ENCODE results near the gene SEMA6D. TPM values are rescaled to one million over a fixed set of nuclear protein-coding genes. Genes with fewer than 3 reads are reported as not detected.

Gene SEMA6D
- total RNA-seq, 4 donors from 2014 or later: 3.2 to 14.2 (median 11.8) TPM

GRCh38 chr15:47741082-47741481 lies 23.8 kb downstream of the SEMA6D start:
- ATAC-seq: no peak
- 94 to 100% methylated on average over 1 to 3 of the region's 4 CpGs for WGBS, 2 donors (ENCODE audit: low coverage in 1 of 2)
- Histone ChIP-seq H3K4me1 (peaks cover 0 to 24% (median 5%) of the 10 kb centered on the region in 3 donors), H3K36me3 (peaks cover 0 to 9% of the 10 kb centered on the region in 2 donors), H3K27me3 (no peaks in the 10 kb centered on the region), H3K27ac (no peak overlapping the region), H3K9me3 (no peaks in the 10 kb centered on the region), H3K4me3 (no peak overlapping the region)
- no peak for TF ChIP-seq POLR2A (IDR thresholded peaks at IDR 0.05)

DNA sequence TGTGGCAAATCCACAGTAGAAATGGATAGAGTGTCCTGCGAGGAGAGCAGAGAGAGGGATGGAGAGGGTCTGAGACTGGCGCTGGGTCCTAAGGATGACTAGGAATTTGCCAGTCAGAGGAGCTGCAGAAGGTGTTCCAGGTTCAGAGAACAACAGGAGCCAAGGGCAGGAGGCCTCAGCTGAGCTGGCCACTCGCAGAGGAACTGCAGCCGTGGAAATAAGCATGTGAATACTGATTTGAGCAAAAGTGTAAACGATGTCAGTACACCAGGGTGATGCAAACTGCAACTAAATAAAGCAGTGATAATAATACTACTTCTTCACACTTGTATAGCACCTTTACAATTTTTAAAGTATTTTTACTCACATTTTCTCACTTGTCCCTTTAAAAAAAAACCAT lies 24.6 kb downstream of the SEMA6D start:
- ATAC-seq: no peak
- Histone ChIP-seq H3K4me1 (peaks cover 0 to 15% (median under 1%) of the 10 kb centered on the region in 3 donors), H3K27ac (no peak overlapping the region)

DNA sequence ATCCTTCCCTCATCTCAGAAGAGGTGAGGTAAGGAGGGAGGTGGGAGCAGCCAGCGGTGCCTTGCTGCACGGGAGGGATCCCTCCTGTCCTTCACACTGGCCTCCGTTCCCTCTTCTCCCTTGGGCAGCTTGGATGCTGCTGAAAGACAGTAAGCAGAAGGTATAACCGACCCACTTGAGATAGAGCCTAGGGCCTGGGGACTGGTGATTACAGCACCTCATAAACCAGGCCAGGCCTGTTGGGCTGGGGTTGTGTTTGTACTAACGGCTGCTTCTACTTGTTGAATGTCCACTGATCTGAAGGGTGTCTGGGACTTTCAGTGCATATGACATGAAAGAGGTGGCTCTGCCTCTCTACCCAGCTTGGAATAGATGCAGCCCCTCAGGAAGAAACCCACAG lies 25.0 kb downstream of the SEMA6D start:
- peaks cover 0 to 9% of the 10 kb centered on the region in 2 donors for H3K36me3 ChIP-seq
- 85 to 91% methylated on average over 2 to 4 of the region's 5 CpGs for WGBS, 2 donors (ENCODE audit: low coverage in 1 of 2)
- no peaks in the 10 kb centered on the region for H3K27me3 ChIP-seq
- H3K4me1 ChIP-seq: peaks cover 0 to 11% (median 0%) of the 10 kb centered on the region in 3 donors
- ATAC-seq: no peak
- no peak overlapping the region for H3K27ac ChIP-seq
- no peak for TF ChIP-seq EP300 (IDR thresholded peaks at IDR 0.05)
- TF ChIP-seq, protein P1, sequence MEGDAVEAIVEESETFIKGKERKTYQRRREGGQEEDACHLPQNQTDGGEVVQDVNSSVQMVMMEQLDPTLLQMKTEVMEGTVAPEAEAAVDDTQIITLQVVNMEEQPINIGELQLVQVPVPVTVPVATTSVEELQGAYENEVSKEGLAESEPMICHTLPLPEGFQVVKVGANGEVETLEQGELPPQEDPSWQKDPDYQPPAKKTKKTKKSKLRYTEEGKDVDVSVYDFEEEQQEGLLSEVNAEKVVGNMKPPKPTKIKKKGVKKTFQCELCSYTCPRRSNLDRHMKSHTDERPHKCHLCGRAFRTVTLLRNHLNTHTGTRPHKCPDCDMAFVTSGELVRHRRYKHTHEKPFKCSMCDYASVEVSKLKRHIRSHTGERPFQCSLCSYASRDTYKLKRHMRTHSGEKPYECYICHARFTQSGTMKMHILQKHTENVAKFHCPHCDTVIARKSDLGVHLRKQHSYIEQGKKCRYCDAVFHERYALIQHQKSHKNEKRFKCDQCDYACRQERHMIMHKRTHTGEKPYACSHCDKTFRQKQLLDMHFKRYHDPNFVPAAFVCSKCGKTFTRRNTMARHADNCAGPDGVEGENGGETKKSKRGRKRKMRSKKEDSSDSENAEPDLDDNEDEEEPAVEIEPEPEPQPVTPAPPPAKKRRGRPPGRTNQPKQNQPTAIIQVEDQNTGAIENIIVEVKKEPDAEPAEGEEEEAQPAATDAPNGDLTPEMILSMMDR (IDR thresholded peaks at IDR 0.05): no peak
- H3K4me3 ChIP-seq: no peak overlapping the region
- no peaks in the 10 kb centered on the region for H3K9me3 ChIP-seq

More for the DNA sequence above, 24.6 kb downstream of the SEMA6D start:
- no peak for TF ChIP-seq POLR2AphosphoS5 (IDR thresholded peaks at IDR 0.05)
- no peak for TF ChIP-seq POLR2A (IDR thresholded peaks at IDR 0.05)
- TF ChIP-seq EP300 (IDR thresholded peaks at IDR 0.05): no peak
- TF ChIP-seq, protein P1 (IDR thresholded peaks at IDR 0.05): no peak
- 91 to 96% methylated on average over 4 to 5 of the region's 5 CpGs for WGBS, 2 donors (ENCODE audit: low coverage in 1 of 2)
- H3K36me3 ChIP-seq: peaks cover 0 to 9% of the 10 kb centered on the region in 2 donors
- no peak overlapping the region for H3K4me3 ChIP-seq
- H3K9me3 ChIP-seq: no peaks in the 10 kb centered on the region
- H3K27me3 ChIP-seq: no peaks in the 10 kb centered on the region

- peaks cover 0 to 9% of the 10 kb centered on the region in 2 donors for H3K36me3 ChIP-seq
- peaks cover 0 to 7% (median 0%) of the 10 kb centered on the region in 3 donors for H3K4me1 ChIP-seq
- TF ChIP-seq, protein P1 (IDR thresholded peaks at IDR 0.05): no peak
- no peak for TF ChIP-seq POLR2AphosphoS5 (IDR thresholded peaks at IDR 0.05)
- no peak for TF ChIP-seq EP300 (IDR thresholded peaks at IDR 0.05)
- no peak for TF ChIP-seq POLR2A (IDR thresholded peaks at IDR 0.05)
- H3K27ac ChIP-seq: no peak overlapping the region
- H3K4me3 ChIP-seq: no peak overlapping the region
- H3K27me3 ChIP-seq: no peaks in the 10 kb centered on the region
- no peak for ATAC-seq
- 81 to 93% methylated on average over 2 of the region's 2 CpGs for WGBS, 2 donors (ENCODE audit: low coverage in 1 of 2)
- H3K9me3 ChIP-seq: no peaks in the 10 kb centered on the region
Observed at GRCh38 chr15:47742742-47743141, 25.4 kb downstream of the SEMA6D start.

DNA sequence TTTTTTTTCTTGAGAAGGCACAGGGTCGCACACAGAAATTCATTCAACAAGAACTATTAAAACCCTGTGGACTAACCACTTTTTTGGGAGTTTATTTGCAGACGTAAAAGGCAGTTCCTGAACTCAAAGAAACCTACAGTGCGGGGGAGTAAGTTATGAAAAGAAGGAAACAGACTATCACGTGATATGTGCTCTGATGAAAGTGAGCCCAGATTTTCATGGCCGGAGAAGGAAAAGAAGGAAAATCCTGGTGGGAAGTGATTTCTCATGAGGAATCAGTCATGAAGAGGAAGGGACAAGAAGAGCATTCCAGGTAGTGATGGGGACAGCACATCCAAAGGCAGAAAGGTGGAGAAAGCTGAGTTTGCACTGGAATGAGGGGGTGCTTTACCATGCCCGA lies 26.1 kb downstream of the SEMA6D start:
- Histone ChIP-seq H3K9me3 (no peaks in the 10 kb centered on the region), H3K36me3 (peaks cover 0 to 9% of the 10 kb centered on the region in 2 donors), H3K27me3 (no peaks in the 10 kb centered on the region), H3K27ac (no peak overlapping the region), H3K4me3 (no peak overlapping the region), H3K4me1 (peaks cover 0 to 5% (median 0%) of the 10 kb centered on the region in 3 donors)
- TF ChIP-seq, protein P1 (IDR thresholded peaks at IDR 0.05): no peak
- TF ChIP-seq POLR2A (IDR thresholded peaks at IDR 0.05): no peak
- TF ChIP-seq POLR2AphosphoS5 (IDR thresholded peaks at IDR 0.05): no peak
- no peak for TF ChIP-seq EP300 (IDR thresholded peaks at IDR 0.05)
- ATAC-seq: no peak
- WGBS, 2 donors (ENCODE audit: low coverage in 1 of 2): 75 to 84% methylated on average over 5 to 6 of the region's 6 CpGs

Data from gastroesophageal sphincter (tissue), 4 donors.